Measurements from ENCODE around the gene TNS2.

Gene TNS2

DNA sequence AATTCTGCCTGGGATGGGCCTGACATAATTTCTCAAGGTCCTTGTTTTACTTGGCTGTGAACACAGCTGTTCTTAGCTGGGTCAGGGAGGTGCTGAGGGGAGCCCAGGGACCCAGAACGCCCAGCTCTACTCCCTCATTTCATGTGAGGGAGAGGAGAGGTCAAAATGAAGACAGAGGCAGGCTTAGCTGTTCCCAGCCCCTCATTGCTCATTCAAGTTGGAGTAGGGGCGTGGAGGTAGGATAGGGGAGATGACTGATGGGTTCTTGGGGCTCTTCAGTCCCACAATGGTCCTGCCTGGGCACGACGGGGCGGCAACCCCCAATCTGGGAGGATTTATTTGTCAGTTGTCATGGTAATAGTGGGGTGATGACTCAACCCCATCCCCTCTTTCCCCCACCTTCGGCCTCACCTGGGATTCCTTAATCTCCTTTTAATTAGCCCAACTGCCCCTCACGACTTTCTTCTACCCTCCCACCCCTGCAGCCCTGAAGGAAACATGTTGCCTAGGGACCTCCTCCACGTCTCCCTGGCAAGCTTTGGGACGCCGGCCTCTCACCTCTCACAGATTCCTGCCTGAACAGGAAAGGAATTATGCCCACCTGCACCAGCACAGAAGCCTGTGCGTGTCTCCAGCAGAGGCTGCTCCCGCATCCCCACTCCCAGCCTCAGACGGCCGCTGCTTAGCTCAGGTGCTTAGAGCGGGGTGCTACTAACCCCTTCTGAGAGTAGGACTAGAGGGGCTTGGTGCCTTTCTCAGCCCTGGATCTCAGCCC is 19.1 kb downstream of the TNS2 start:
- no peak for DNase-seq

DNA sequence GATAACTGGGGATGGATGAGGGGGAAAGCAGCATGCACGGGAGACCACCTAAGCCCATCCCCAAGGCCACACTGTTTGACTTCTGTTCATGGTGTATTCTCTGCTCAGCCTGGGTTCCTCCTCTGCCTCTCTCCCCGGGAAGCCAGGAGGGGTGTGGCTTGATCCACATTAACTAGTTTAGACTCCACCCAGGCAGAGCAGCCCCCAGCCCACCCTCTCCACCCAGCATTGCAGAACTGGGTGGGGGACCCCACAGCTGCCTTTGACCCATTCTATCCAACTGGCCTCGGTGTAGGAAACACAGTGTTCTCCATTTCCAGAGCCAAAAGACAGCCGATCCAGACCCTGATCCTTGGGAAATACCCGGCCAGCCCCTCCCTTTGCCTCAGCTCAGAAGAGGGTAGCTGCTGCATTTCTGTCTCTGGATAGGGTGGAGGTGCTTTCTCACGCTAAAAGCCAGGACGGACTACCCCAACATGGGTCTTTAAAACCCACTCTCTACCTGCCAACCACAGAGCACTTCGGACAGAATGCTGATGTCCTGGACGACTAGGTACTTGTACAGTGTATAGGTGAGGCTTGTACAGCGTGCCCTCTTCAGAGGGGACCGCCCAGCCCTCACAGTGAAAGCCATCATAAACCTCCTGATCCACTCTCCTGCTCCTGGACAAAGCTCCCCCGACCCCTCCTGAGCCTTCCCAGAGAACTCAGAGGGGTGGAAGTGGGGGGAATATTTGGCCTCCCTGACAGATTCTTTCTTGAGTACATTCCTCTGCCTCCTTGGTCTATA is 20.0 kb downstream of the TNS2 start:
- no peak for DNase-seq

DNA sequence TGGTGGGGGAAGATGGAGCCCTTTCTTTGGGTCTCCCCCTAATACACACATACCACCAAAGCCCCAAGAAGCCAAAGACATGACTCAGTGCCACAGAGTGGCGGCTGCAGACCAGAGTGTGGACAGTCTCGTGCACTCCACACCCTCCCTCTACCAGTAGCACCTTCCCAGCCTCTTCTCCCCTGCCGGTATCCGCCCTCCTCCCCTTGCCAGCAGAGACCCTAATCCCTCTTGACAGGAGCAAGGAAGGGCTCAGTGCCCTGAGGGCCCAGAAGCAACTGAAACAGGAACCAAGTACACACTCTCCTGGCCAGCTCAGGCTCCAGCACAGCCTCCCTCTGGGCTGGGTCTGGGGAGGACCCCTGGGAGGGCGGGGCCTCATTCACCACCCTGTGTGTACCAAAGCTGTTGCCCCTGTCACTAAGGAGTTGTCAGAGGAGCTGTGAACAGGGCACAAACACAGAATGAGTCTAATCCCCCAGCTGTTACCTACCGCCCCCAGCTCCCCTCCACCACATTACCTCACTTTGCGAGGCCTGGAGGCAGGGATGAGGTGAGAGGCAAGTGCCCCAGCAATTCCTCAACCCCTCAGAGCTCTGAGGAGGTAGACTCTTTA is 21.1 kb downstream of the TNS2 start:
- DNase-seq: no peak

DNA sequence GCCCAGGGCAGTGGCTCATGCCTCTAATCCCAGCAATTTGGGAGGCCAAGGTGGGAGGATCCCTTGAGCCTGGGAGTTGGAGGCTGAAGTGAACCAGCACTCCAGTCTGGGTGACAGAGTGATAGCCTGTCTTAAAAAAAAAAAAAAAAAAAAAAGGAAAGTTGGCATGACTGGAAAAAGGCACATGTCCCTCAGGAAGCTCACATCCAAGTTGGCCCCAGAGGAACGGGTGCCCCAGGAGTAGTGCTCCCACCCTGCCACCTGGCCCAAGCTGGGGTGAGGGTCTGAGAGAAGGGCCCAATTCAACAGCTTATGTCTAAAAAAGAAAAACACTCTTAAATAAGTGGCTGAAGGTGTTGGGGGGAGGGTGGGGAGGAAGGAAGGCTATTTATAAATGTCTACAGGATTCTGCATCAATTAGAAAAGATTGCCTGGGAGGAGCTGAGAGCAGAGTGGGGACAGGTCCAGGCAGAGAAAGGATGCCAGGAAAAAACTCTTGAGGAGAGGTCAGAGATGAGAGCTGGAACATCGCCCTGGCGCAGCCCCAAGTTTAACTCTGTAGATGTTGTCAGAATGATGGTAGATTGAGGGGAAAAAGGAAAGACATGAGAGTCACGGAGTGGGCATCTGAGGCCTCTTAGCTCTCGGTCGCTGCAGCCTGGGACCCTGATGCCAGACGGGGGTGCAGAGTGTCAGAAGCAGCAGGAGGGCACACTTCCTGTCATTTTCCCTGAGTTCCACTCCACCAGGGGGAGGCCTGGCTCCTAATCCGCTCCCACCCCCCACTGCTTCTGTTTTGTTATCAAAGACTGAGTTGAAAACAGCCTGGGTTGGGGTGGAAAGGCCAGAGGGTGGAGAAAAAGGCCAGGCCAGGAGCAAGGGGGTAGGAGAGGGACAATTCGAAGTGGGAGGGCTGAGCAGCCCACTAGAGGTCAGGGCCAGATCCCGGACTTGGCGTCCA is 22.0 kb downstream of the TNS2 start:
- no peak for DNase-seq

DNA sequence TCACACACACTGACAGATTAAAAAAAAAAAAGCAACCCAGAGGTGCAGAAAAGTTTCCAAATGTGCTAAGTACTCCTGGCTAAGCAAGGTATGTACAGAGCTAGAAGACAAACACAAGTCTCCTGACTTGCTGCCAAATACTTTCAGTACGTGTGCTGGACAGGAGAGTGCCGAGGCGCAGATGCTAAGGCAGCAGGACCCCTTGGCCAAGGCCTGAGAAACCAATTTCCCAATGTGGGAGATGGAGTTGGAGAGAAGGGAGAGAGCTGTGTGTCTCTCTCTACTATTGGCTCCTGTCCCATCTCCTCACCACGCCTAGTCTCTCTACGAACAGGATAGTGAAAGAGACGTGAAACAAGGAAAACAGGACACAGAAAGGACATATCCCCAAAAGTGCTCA is 24.0 kb downstream of the TNS2 start:
- no peak for DNase-seq

DNA sequence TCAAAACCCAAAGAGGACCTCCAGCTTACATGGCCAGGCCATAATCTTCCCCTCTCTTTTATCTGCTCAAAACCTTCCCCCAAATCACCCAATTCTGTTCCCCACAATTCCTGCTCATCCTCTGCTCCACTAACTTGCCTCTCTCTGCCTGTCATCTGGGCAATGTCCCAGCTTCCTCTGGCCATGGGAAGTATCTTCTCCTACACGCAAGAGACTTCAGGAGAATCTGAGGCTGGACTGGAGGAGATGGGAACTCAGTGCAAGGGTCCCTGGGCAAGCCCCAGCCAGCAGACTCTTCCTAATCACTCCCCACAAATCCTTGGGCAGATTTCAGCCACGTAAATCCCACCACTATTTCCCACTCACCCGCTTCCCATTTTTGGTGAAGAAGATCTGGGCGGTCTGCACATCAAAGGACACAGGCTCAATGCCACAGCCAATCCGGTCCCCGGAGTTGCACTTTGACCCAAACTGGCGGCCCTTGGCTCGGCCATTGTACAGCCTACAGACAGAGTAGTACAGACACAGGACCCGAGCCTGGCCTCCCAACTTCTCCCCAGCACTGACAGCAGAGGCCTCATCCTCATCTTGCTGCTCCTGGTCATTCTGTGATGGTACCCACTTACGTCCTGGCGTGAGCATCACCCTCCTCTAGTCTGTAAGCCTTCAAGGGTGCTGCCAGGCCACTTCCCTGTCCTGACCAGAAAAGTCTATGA is 24.6 kb downstream of the TNS2 start:
- no peak for DNase-seq

DNA sequence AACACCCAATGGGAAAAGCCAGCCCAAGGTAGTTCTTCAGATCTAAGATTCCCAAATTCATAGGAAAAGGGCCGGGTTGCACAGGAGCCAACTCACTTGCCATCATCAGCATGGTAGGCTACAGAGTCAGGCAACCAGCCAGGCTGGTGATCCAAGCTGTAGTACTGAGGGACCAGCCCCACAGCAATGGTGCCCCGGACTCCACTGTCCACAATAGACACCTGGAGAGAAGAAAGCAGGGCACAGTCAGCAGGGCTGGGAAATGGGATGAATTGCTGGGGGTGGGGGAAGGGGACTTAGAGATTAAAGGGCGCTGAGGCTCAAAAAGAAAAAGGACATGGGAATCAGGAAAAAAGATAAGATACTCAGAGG is 25.1 kb downstream of the TNS2 start:
- no peak for DNase-seq

DNA sequence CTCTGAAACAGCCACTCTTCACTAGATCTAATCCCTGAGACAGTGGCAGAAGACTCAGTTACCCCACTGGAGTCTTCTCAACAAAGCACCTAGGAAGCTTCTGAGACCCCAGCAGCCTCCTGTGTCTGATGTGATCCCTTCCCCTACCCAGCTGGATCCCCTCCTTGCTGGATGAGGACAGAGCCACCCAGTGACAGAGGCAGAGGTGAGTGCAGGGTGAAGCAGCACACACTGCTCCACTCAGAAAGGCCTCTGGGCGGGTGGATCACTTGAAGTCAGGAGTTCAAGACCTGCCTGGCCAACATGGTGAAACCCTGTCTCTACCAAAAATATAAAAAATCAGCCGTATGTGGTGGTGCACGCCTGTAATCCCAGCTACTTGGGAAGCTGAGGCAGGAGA is 26.6 kb downstream of the TNS2 start:
- no peak for DNase-seq

DNA sequence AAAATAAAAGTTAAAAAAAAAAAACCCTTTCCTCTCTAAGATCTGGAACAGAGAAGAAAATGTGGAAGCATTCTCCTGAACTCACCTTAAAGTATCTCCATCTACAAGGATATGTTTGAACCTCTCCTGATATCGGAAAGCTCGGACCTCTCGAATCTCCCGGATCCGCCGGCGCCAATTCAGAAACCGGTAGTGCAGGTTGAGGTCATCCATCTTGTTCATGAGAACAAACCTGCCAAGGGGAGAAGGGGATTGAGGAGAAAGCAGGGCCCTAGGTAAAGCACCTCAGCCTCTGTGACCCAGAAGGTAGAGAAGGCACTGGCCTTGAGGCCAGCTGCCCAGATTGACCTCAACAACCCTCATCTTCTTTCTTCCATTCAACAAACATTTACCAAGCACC is 27.2 kb downstream of the TNS2 start:
- no peak for DNase-seq

DNA sequence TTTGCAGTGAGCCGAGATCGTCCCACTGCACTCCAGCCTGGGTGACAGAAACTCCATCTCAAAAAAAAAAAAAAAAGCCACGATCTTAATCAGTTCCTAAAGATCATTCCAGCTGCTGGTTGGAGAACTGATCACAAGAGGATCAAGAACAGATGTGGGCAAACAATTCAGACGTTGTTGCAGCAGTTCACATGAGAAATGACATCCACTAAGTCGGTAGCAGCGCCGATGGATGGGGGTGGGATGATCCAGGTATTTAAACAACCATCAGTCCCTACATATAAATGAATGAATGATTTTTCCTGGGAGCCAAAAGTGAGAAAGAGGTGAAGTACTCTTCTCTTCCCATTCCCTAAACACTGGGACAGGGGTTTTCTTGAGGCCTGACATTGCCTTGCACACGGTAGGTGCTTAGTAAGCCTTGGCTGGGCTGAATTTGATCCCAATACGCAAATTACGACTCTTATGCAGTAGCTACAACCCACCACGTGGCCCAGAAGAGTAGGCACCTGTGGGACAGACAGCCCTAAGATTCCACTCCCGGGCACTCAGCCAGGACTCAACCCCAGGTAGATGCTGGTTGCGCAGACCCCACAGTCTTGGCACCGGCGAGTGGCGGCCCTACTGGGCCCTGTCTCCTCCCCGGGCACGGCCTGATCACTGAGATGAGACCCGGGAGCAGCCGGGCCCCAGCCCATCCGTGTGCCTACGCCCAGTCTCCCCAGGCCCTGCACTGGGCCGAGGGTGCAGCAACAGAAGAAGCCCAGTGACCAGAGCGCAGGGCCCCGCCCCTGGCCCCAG is 28.8 kb downstream of the TNS2 start:
- DNase-seq: peak; percentile 52

DNA sequence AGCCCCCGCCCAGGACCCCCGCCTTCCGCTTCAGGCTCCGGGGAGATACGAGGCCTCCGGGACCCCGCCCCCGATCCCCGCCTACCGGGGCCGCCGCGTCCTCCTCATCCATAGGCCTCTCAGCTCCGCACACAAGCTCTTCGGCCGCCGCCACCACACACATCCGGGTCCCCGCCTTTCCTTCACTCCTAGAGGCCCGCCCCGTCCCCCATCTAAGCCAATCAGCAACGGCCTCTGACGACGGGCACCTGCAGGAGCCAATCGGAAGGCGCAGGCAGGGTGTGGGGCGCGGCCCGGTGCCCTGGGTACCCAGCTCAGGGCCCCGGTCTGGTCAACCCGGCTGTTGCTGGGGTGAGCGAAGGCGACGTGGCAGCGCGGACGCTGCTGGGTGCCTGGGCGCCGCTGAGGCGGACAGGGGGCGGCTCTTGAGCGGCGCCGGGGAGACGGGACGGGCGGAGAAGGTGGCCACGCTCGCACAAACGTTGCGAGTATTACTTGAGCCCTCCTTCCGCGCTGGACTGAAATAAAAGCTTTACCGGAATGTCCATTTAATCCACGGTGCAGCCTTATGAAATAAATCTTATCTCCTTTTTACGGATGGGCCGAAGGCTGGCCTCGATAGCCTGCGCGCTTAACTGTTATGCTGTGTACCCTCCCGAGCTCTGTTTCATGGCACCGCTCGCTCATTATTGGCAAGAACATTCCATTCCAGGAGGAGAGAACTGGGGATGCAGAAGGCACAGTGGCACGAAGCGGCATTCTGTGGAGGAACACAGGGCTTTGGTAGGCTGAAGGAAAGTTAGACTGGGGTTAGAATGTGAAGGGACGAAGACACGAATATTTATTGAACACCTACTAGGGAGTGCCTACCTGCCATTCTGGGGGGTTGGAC is 29.6 kb downstream of the TNS2 start, which contains the start of gene SPRYD3:
Gene SPRYD3 (minus strand): TSS at position 165 of the 892 bp plus-strand sequence. CDS start 57 bp downstream, at position 108.
- peak; percentile 96 for DNase-seq

DNA sequence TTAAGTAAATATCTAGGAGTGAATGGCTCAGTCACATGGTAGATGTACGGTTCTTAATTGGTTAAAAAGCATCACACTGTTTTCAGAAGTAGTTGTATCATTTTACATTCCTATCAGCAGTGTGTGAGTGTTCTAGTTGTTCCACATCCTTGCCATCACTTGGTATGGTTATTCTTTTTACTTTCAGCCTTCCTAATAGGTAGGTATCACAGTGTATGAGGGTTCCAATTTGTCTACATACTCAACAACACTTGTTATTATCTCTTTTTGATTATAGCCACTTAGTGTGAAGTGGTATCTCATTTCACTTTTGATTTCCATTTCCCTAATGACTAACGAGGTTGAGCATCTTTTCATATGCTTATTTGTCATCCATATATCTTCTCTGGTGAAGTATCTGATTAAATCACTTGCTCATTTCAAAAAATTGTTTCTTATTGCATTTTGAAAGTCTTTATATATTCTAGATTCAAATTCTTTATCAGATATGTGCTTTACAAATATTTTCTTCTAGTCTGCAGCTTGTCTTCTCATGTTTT is 32.8 kb downstream of the TNS2 start:
- DNase-seq: no peak

DNA sequence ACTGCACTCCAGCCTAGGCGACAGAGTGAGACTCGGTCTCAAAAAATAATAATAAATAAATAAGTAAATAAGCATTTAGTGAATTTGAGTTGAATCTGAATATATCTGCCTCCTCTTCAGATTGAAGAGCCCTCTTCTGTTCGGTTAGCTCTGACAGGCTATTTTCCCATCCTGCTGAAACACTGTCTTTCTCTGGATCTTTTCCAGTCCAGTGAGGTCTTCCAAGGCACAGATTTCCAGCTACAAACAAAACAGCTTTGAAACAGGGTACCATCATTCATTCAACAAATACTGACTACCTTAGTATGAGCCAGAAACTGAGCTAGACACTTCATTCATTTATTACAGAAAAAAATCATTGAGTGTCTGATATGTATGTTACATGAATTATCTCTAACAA is 36.5 kb downstream of the TNS2 start:
- DNase-seq: no peak

DNA sequence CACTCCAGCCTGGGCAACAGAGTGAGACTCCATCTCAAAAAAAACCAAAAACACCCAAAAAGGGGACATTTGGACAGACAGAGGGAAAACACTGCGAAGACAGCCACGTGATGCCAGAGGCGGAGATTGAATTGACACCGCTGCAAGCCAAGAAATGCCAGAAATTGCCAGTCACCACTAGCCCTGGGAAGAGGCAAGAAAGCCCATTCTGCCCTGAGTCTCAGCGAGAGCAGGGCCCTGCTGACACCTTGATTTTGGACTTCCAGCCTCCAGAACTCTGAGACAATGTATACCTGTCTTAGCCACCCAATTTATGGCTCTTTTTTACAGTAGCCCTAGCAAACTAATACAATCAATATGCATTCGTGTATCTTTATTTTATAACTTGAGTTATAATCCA is 40.2 kb downstream of the TNS2 start:
- DNase-seq: no peak

DNA sequence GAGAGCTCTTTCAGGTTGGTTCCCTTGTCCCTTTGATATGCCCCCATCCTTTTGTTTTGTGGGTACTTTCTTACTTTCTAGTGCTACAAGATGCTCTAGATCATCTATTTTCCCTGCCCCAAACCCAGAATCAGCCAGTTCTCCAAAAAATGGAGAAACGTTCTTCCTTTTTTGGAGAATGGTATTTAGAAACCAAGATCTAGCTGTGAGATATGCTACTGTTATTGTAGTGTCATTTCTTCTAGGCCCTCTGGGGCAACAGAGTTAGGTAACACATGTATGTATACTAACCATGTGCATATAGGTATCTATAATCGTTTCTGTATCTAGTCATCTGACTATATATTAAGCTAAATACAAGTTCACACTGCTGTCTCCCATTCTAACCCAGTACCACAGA is 40.7 kb downstream of the TNS2 start:
- DNase-seq: no peak

DNA sequence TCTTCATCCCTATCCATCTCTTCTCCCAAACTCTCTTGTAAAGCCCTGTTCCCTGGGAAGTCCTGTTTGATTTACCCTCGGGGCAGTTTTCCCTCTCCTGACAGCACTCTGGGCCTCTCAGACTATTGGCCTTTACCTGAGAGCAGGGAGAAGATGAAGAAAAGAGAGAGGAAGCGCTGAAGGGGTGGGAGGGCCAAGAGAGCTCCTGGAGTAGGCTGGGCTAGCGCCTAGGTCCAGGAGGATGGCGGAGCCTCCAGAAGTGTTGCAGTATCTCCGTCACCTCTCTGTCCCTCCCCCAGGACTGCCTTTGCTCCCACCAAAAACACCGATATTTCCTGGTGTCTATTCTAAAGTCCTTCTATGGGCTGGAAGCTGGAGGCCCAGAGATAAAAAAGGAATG is 41.9 kb downstream of the TNS2 start:
- no peak for DNase-seq

DNA sequence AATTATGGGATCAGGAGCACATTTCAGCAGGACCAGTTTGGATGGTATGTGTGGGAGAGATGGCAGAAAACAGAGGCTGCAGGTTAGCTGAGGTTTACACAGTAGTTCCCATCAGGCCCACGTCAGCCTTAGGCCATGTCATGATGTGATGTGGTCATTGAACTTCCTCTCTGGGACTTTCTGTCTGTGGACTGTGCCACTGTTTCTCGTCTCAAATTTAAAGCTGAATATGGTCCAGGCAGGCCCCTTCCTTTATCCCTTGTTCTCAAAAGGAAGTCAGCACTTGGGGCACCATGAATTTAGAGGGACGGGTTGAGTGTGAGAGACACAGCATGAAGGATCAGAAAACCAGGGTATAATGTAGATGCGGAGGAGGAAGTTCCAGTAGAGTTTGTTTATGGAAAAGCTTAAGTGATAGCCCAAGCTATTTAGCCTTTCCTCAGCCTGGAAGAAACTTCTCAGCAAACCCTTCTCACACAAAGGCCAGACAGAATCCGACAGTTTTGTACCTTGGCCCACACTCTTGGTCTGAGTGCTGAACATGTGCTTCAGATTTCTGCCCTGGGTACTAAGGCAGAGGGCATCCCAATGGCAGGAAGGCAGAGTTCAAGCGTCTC is 44.0 kb downstream of the TNS2 start:
- no peak for DNase-seq

DNA sequence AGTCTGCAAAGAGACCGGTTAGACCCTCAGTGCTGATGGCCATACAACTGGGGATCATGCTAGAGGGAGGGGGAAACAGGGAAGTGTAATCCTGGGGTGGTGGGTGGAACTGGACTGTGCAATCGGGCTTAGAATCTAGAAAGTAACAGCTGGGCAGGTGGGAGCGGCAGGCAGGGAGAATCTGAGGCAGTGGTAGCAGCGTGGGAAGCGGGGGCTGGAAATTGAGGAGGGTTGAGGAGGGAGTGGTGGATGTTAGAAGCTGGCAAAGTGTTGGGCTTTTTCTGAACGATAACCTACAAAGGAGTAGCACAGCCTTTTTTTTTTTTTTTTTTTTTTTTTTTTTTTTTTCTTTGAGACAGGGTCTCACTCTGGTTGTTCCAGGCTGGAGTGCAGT is 44.5 kb downstream of the TNS2 start:
- no peak for DNase-seq

Measured in stimulated activated naive CD4-positive, alpha-beta T cell treated with Interleukin-2 at 50 U/mL for 16 hours (primary cell).